Body of pancreas (tissue), 4 donors: Measurements from ENCODE around the gene HDAC3.

Experiments
- POLR2A ChIP-seq, 3 donors: fragments of 450-650 bp; IDR thresholded peaks; one replicate each; pipeline ENCODE4 v1.6.1; 2016; ENCODE audit warnings: antibody characterized with exemption in 3 of 3, mild to moderate bottlenecking in 2 of 3
- TF ChIP-seq, protein P1 (sequence below), 7 experiments: fragments of 450-650 bp in 4 of 7; fragments of 200-600 bp in 3 of 7; sonication (generic) in 3 of 7; IDR thresholded peaks; one replicate each; pipeline ENCODE4 v1.5.1; 2016 to 2019; ENCODE audit warnings: antibody characterized with exemption in 7 of 7

DNA sequence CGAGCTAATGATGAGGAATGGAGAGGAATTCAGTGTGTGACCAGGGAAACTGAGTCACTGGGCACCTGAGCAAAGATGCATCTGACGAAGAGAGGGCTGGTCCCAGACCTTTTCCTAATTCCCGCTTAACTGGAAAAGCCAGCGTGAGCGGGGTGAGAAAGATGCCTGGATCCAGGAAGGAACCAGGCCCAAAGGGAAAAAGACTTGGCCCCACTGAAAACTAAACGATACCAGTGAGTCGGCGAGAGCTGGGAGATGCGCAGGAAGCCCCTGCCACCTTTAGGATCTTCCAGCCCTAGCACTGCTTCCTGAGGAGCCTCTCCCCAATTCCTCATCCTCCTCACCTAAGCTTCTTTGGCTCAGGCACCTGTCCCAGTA lies 15.1 kb upstream of the HDAC3 start:
- TF ChIP-seq, protein P1, sequence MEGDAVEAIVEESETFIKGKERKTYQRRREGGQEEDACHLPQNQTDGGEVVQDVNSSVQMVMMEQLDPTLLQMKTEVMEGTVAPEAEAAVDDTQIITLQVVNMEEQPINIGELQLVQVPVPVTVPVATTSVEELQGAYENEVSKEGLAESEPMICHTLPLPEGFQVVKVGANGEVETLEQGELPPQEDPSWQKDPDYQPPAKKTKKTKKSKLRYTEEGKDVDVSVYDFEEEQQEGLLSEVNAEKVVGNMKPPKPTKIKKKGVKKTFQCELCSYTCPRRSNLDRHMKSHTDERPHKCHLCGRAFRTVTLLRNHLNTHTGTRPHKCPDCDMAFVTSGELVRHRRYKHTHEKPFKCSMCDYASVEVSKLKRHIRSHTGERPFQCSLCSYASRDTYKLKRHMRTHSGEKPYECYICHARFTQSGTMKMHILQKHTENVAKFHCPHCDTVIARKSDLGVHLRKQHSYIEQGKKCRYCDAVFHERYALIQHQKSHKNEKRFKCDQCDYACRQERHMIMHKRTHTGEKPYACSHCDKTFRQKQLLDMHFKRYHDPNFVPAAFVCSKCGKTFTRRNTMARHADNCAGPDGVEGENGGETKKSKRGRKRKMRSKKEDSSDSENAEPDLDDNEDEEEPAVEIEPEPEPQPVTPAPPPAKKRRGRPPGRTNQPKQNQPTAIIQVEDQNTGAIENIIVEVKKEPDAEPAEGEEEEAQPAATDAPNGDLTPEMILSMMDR (IDR thresholded peaks at IDR 0.05): no peak
- TF ChIP-seq POLR2A (IDR thresholded peaks at IDR 0.05): no peak
